HL-60/S4 treated with phorbol 12-myristate 13-acetate at 8.2 ng/mL for 4 days and 3 days (cell line): ENCODE results near the gene HINFP.
"Not testable (repeated sequence)": the region's sequence is repeated elsewhere in the genome, so short reads cannot be mapped to it uniquely, and the experiment has no call there.

ENCODE experiments used
- in situ Hi-C: fragments of 300-500 bp; cut with MboI; formaldehyde crosslinking; loops from 2 replicates; pipeline ENCODE4 v1.15.0; 2022; ENCODE audit warnings: low sequenced_read_pairs

Gene HINFP

GRCh38 chr11:119155733-119156492 lies 34.5 kb downstream of the HINFP start:
- in situ Hi-C loops: no loop called here

GRCh38 chr11:119156496-119156895 lies 35.1 kb downstream of the HINFP start:
- in situ Hi-C loops: no loop called here

DNA sequence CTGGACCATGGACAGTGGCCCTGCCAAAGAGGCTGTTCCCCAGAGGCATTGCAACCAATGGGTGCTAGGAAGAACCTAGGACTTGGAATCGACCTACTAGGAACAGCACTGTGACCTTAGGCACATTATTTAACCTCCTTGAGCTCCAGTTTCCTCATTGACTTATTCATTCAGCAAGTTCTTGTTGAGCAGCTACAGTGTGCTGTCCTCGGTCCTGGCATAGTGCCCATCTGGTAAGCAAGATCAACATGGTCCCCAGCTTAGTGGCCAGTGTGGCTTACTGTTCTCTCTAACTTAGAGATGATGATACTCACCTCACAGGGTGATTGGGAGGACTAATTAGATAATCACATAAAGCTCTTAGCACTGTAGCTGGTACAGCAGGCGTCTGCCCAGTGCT lies 35.7 kb downstream of the HINFP start:
- in situ Hi-C loops: no loop called here

DNA sequence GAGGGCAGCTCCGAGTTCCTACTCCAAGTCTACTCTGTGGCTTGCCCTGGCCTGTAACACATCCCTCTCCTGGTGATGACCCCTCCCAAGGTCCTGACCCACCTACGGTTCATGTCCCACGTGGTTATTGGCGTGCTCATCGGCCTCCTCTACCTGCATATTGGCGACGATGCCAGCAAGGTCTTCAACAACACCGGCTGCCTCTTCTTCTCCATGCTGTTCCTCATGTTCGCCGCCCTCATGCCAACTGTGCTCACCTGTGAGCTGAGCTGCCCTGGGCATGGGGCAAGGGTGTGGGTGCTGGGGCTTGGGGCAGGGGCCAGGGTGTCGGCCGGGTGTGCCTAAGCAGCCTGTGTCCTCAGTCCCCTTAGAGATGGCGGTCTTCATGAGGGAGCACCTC lies 37.1 kb downstream of the HINFP start:
- in situ Hi-C loops: no loop called here

- in situ Hi-C loops: no loop called here
Observed at GRCh38 chr11:119160151-119160550, 38.8 kb downstream of the HINFP start.

DNA sequence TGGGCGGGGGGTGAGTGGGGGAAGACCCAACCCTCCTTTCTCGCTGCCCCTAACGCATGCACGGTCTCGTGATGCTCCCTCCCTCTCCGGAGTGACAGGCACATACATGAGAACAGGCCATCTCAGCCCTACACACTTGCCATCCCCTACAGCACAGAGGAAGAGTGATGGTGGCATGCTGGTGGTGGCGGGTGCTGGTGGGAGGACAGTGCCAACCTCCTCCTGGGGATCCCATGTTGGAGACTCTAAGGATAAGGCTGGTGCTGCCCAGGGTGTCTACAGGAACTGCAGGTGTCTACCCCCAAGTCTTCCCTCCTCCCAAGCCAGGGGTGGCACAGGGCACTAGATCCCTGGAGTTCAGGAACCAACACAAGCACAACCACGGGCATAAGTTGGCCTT lies 40.5 kb downstream of the HINFP start:
- in situ Hi-C loops: no loop called here

- in situ Hi-C loops: no loop called here
Observed at GRCh38 chr11:119166368-119167076, 45.1 kb downstream of the HINFP start.

DNA sequence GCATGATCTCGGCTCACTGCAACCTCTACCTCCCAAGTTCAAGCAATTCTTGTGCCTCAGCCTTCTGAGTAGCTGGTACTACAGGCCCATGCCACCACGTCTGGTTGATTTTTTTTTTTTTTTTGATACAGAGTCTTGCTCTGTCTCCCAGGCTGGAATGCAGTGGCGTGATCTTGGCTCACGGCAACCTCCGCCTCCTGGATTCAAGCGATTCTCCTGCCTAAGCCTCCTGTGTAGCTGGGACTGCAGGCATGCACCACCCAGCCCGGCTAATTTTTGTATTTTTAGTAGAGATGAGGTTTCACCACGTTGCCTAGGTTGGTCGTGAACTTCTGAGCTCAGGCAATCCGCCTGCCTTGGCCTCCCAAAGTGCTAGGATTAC lies 45.7 kb downstream of the HINFP start:
- in situ Hi-C loops: not testable (repeated sequence)

- in situ Hi-C loops: no loop called here
Observed at GRCh38 chr11:119167933-119168332, 46.6 kb downstream of the HINFP start.

GRCh38 chr11:119168471-119169281 lies 47.3 kb downstream of the HINFP start, which contains the start of gene NLRX1:
Gene NLRX1, plus strand, starts transcription at chr11:119168725. Its CDS starts 2,679 bp downstream, at chr11:119171404.
- in situ Hi-C loops: no loop called here

- in situ Hi-C loops: no loop called here
Observed at GRCh38 chr11:119169282-119169719, 47.9 kb downstream of the HINFP start.

DNA sequence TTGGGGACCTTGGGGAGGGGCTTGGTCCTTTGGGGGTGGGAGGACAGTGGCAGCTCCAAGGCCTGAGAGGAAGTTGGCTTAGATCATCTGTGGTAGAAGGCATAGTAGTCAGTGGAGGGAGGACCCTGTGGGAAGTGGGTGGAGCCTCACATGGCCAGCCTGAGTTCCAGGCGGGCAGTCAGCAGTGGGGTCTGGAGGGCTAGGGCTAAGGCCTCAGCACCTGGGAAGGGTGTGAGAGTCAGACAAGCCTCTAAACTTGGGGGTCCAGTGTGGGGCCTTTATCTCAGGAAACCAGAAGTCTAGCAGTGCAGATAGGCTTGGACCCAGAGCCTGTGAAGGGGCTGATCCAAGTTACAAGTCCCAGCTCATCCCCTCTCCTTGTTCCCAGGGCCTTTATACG lies 51.1 kb downstream of the HINFP start:
- in situ Hi-C loops: no loop called here

- in situ Hi-C loops: no loop called here
Observed at GRCh38 chr11:119173453-119173852, 52.1 kb downstream of the HINFP start.

DNA sequence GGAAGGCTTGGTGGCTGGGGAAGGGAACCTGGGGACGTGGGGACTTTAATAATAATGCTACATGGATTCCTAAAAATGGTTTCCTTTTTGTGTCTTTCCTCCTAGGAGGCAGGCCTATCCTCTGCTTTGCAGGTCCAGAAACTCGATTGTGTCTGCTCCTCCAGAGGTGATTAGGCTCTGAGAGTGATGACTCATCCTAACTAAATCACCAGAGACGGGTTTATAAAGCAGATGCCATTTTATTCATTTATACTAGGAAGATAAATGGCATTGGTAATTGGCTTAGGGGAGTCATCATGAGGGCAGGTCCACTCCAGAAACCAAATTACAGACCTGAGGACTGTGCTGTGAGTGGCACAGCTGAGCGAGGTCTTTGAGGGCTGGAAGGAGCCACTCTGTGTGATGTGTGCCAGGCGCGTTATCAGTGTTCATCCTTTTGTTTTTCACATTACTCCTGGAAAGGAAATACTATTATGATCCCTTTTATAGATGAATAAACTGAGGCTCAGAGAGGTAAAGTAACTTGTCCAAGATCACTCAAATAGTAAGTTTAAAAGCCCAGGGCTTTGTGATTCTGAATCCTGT lies 54.2 kb downstream of the HINFP start:
- in situ Hi-C loops: no loop called here

GRCh38 chr11:119178166-119178680 lies 56.8 kb downstream of the HINFP start:
- in situ Hi-C loops: no loop called here

- in situ Hi-C loops: no loop called here
Observed at GRCh38 chr11:119179342-119179741, 58.0 kb downstream of the HINFP start.

- in situ Hi-C loops: no loop called here
Observed at GRCh38 chr11:119179983-119180382, 58.6 kb downstream of the HINFP start.

DNA sequence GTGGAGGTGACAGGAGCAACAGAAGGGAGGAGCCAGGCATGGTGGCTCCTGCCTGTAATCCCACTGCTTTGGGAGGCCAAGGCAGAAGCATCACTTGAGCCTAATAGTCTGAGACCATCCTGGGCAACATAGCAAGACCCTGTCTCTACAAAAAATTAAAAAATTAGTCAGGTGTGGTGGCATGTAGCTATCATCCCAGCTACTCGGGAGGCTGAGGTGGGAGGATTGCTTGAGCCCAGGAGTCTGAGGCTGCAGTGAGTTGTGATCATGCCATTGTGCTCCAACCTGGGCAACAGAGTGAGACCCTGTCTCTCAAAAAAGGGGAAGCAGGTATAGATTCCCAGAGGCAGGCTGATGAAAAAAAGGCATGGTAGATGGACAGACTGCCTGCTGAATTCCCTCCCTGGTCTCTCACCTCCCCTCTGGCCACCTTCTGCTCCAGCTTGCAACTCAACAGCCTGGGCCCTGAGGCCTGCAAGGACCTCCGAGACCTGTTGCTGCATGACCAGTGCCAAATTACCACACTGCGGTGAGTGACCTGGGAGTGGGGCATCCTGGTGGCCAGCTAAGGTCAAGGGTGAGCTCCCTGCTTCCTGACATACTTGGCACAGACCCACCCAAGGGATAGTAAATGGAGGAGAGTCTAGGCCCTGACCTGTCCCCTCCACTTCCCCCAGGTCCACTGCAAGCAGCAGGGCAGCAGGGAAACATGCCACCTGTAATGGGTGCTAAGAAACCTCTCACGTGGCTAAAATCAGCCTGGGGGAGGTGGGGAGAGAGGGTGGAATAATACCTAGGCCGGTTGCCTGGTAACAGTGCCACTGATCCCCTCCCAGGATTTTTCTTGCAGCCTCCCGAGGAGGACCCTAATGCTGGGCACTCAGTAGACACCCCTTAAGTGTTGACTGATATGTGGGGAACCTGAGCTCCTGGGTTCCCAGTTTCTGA lies 59.6 kb downstream of the HINFP start:
- in situ Hi-C loops: no loop called here

GRCh38 chr11:119181677-119182412 lies 60.5 kb downstream of the HINFP start:
- in situ Hi-C loops: no loop called here
